Limb (tissue), 2 donors: ENCODE data around the gene NECTIN4.
"Not testable (repeated sequence)": the region's sequence is repeated elsewhere in the genome, so short reads cannot be mapped to it uniquely, and the experiment has no call there.

Experiments used
- DNase-seq, 2 donors: peaks; one replicate each; pipeline ENCODE4 v3.0.0-alpha.2; 2016; ENCODE audit errors: extremely low spot score in 2 of 2

Gene NECTIN4

DNA sequence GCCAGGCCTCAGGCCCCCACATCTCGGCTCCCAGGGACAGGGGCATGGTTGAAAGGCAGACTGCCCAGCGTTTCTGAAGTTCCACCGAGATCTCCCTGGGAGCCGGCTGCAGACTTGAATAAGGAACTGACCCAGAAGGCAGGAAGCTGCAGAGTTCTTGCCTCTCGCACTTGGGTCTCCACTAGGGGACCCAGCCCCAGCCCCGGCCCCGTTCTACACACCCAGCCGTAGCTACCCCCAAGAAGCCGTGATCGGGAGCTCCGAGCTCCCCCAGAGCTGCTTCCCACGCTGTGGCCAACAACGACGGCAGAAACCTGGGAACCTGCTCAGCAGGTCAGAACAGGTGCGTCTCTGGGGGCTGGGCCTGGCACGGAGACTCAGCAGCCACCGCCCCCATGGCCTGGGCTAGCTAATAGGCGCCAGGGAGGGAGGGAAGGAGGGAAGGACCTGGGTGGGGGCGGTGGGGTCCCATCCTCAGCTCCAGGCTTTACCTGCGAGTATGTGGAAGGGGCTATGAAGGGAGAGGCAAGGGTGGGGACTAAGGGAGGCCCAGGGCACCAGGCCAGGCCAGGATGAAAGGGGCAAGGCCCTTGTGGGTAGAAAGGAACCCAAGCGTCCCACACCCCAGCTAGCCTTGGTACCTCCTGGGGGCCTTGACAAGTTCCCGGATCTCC, at the start of gene NECTIN4:
NECTIN4 (minus strand) TSS at position 308 of the 674 bp plus-strand sequence; CDS start at position 46, 262 bp downstream.
- no peak for DNase-seq

DNA sequence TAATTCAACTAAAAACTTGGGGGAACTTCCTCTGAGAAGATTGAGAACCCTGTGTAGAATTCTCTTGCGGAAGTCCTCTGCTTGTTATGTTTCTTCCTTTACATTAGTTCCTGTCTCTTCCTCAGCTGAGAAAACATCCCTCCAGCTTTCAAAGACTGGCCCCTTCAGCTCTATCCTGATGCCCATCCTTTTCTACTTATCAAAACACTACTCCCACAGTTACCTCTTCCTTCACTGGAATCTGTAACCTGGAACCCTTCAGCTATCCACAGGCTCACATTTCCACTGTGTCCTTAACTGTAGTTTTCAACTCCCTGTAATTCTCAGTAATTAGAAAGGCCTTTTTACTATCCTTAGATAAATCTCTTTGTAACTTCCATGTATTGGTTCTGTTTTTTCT, 49.1 kb upstream of the NECTIN4 start:
- DNase-seq, result no peak

- DNase-seq, result no peak
Measured at GRCh38 chr1:161137881-161138280, 48.5 kb upstream of the NECTIN4 start.

GRCh38 chr1:161133220-161133740, 43.9 kb upstream of the NECTIN4 start:
- no peak for DNase-seq

- DNase-seq, result peak; percentile 94 to 97
Measured at GRCh38 chr1:161132410-161133219, 43.3 kb upstream of the NECTIN4 start, which contains the start of gene DEDD. DEDD (minus strand) TSS chr1:161132667; CDS start chr1:161124462, 8,205 bp downstream.

DNA sequence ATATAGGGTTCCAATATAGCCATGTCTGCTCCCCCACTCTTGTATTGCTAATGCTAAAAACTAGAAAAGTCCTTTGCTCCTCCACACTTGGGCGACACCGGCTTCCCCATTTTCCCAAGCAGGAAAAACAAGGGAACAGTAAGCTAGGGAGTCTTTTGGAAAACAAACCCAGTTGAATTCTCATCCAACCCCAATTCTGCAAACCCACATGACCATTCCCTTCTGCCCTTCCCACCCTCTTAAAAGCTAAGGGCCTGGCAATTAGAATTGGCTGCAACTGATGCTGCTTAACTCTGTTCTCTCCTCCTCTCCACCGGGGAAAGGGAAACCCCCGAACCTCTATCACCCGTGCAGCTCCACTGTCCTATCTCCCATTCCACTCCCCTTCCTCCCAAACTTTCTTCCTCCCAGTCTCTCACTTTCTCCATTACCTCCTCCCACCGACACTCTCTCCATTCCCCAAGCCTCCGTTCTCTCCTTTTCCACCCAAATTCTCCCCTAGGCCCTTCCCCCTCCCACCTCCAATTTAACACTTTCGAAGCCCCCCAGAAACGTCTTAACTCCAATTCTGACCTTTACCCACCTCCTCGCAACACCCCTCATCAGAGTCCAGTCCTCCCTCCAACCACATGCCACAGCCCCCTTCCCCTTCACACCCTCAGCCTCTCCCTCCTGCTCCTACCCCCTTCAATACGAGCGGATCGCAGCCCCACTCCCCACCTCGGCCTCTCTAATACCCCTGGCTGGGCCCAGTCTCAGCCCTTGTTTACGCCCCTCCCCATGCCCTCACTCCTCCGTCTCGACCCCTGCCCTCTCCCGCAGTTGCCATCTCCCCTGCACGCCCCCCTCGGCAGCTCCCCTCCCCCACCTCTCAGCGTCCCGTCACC, 42.4 kb upstream of the NECTIN4 start:
- DNase-seq, result peak in 1 of 2 donors; percentile 19

GRCh38 chr1:161130266-161130665, 40.9 kb upstream of the NECTIN4 start:
- no peak for DNase-seq

DNA sequence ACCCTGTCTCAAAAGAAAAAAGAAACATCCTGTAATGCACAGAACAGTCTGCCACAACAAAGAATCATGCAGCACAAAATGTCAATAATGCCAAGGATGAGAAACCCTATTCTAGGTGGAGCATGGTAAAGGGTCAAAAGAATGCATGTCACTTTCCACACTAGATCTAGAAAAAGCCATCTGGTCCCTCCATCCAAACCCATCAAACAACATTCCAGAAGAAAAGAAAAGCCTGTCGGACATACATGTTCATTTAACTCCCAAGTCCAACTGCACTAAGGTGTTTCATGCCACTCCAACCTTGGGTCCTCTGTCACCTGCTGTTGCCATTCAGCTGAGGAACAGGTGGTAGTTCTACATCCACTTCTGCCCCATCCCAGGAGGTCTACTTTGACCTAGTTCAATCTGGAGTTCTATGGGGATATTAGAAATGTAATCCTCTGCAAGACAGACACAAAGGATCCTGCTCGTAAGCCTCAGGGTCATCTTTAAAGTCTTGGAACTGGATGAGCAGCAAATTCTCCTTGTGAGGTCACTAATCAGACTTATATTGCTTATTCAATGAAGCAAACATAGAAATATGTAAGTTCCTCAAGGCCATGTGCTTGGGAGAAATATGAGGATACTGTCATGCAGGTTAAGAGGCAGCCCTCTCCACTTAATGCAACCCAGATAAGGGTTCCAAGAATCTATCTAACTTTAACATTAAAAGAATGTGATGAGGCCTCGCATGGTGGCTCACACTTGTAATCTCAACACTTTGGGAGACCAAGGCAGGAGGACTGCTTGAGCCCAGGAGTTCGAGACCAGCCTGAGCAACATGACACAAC, 39.4 kb upstream of the NECTIN4 start:
- DNase-seq, result no peak

- DNase-seq, result no peak
Measured at GRCh38 chr1:161127649-161128048, 38.3 kb upstream of the NECTIN4 start.

DNA sequence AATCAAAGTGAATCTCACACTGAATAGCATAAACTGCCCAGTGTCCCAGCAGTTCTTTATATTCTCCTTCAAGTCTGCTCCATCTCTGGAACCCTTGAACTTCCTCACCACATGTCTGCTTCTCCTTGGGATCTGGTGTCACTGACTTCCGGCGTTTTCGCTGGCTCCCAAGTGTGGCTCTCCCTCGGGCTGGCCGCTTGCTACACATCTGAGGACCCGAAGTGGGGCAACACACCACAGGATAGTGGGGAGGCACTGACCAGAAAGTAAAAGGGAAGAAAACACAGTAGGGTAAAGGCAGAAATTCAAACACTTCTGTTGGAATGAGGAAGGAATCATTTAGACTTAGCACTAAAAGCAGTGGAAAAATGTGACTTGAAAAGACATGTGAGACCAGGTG, 33.6 kb upstream of the NECTIN4 start:
- DNase-seq, result no peak

- DNase-seq, result no peak
Measured at GRCh38 chr1:161121834-161122233, 32.5 kb upstream of the NECTIN4 start.

- no peak for DNase-seq
Measured at GRCh38 chr1:161121042-161121650, 31.8 kb upstream of the NECTIN4 start.

GRCh38 chr1:161119092-161119903, 29.9 kb upstream of the NECTIN4 start:
- DNase-seq, result peak; percentile 41 to 79

- DNase-seq, result peak; percentile 91 to 92
Measured at GRCh38 chr1:161117759-161118581, 28.6 kb upstream of the NECTIN4 start, which contains the start of the genes NIT1 and PFDN2. NIT1 (plus strand) TSS chr1:161118105; CDS start chr1:161118177, 72 bp downstream. PFDN2 (minus strand) TSS chr1:161118037; CDS start chr1:161118026, 11 bp downstream.

- not testable (repeated sequence) for DNase-seq
Measured at GRCh38 chr1:161115961-161116360, 26.6 kb upstream of the NECTIN4 start.

DNA sequence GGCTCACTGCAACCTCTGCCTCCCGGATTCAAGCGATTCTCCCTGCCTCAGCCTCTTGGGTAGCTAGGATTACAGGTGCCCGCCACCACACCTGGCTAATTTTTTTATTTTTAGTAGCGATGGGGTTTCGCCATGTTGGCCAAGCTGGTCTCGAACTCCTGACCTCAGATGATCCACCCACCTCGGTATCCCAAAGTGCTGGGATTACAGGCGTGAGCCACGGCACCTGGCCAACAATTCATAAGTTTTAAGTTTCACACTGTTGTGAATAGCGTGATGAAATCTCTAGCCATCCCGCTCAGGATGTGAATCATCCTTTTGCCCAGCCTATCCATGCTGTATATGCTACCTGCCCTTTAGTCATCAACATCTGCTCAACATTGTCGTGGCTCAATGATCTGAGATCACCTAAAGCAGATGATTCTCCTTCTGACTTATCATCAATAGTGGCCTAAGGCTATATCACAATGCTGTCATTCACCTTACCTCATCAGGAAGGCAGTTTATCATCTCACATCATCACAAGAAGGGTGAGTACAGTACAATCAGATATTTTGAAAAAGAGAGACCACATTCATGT, 25.9 kb upstream of the NECTIN4 start:
- DNase-seq, result no peak

GRCh38 chr1:161114556-161114955, 25.2 kb upstream of the NECTIN4 start:
- no peak for DNase-seq

- no peak for DNase-seq
Measured at GRCh38 chr1:161113915-161114314, 24.6 kb upstream of the NECTIN4 start.
